NCI-H1092 (cell line): Measurements from ENCODE around the gene SNX6.
"Not testable (repeated sequence)": the region's sequence is repeated elsewhere in the genome, so short reads cannot be mapped to it uniquely, and the experiment has no call there.

Experiments used
- DNase-seq: peaks from one replicate; lab custom pipeline; 2025; lab: John Stamatoyannopoulos, UW

Gene SNX6

DNA sequence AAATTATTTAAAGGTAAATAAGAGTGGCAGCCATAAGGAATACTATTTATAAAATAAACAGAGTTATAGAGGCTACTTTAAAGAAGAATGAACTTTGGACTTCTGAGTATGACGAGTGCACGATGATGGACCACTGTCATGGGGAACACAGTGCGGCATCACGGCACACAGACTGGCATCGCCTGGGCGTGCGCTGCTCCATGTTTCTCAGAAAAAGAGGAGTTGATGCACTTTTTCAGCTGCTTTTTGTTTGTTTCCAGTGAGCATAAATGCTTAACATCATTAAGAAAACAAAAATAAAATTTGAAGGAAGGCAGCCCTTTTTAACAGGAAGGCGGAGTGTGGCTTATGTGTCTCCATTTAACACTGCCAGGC lies 67.2 kb downstream of the SNX6 start:
- DNase-seq: no peak

DNA sequence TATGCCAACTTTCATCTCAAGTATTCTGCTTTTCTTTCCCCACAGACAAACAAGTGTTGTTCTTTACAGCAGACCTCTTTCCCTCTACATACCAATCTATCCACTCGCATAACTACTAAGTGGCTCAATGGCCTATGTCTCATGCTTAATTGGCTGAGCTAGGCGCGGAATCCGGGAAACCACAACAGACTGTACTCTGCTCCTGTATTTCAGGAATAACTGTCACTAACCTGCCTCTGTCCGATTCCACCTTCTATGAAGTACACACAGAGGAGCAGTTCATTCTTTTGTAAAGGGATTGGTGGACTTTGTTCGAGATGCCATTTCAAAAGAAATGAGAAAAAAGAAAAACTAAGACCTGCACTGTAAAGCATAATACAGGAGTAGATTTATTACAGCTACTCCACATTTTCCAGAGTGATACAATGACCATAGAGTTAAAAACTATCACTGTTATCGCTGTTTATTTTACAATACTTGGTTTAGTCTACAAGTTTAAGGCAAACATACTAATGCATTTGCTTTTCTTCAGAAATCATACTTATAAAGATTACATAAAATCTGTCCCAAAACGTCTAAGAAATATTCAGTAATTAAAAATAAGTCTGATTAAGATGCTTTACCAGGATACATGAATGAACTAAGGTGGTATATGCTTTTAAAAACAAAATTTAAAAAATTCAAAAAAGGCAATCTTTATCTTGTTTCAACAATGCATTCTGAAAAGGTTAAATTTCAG lies 67.7 kb downstream of the SNX6 start:
- DNase-seq: not testable (repeated sequence)

DNA sequence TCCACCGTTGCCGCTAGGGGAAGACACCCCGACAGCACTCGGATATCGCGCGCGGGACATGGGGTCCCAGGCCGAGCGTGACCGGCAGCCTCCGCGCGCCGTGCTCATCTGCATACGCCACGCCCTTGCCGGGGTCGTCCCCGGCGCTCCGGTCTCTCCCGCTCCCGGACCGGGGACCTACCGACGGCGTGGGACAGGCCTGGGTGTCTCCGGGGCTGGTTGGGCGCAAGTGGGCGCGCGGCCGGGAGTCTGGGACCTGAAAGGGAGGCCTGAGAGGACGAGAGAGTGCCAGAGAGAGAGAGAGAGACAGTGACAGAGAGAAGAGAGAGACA lies 73.5 kb downstream of the SNX6 start:
- DNase-seq: not testable (repeated sequence)

DNA sequence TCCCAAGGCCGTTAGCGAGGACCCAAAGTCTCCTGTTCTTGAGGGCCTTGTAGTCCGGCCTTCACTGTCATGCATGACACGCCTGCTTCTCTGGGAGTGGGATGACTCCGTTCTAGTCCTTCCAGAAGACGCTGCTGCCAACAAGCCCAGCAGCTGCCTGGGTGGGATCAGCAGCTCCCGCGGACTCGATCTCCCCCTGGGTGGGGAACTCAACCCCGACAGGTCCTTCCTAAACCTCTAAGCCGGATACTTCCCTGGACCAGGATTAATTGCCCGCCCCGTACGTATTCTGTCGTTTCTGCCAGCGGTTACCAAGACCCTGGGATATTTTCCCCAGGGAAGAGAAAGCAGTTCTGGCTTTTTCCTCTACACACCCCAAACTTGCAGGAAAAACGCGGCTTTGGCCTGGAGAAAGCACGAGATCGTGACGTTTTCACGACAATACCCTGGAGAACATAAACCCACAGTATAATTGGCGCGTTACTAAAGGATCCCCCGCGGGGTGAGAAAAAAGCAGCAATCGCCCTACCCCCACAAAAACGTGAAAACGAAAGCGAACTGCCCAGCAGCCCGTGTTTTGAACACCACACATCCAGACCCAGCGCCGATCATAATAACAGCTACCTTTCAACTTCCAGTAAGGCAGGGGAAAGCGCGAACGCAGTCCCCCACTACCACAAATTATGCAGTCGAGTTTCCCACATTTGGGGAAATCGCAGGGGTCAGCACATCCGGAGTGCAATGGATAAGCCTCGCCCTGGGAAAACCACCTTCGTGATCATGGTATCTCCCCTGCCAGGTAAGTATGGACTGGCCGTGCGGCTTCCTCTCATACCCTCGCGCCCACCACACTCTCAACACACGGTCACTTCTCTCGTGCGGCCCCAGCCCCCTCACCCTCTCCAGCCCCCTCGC lies 74.1 kb downstream of the SNX6 start:
- not testable (repeated sequence) for DNase-seq

DNA sequence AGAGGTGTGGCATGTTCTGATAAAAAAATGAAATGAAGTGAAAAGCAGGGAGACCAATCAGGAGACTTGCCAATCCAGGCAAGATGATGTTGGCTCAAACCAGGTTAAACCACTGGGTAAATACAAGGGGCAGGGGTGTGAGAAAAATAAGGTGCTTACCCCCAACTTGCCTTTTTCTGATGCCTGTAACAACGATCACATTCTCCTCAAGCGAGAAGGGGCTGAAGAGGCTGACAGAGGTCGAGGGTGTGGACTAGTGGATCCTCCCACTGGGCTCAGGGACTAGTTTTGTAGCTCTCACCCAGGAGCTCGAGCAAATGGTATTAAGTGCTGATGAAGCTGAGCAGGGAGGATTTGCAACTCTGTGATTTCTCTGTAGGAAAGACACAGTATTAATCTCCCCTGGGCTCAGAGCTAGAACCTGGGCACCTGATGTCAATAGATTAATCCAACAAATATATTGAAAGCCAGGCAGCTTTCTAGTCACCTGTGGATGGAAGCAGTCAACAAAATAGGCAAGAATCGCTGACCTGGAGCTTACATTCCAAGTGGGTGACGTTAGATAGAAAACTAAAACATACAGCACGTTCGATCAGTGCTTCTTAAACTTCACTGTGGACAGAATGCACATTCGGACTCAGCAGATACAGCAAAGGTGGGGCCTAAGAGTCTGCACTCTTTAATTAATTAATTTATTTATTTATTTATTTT lies 75.3 kb downstream of the SNX6 start:
- DNase-seq: no peak

DNA sequence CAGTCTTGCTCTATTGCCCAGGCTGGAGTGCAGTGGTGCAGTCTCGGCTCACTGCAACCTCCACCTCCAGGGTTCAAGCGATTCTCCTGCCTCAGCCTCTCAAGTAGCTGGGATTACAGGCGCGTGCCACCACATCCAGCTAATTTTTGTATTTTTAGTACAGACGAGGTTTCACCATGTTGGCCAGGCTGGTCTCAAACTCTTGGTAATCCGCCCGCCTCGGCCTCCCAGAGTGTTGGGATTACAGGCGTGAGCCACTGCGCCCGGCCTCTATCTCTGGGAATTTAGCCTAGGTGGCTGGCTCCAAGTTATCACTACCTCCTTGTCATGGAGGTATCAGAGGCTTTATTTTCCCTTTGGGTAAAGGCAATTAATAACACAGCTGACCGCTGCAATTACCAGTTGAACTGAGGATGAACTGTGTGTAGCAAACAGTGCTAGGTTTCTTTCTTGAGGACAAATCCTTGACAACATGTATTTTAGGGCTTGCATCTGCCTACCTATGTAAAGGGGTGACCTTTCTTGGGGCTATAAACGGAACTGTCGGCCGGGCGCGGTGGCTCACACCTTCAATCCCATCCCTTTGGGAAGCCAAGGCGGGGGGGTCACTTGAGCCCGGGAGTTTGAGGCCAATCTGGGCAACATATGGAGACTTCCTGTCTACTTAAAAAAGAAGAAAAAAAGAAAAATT lies 80.5 kb downstream of the SNX6 start:
- not testable (repeated sequence) for DNase-seq

DNA sequence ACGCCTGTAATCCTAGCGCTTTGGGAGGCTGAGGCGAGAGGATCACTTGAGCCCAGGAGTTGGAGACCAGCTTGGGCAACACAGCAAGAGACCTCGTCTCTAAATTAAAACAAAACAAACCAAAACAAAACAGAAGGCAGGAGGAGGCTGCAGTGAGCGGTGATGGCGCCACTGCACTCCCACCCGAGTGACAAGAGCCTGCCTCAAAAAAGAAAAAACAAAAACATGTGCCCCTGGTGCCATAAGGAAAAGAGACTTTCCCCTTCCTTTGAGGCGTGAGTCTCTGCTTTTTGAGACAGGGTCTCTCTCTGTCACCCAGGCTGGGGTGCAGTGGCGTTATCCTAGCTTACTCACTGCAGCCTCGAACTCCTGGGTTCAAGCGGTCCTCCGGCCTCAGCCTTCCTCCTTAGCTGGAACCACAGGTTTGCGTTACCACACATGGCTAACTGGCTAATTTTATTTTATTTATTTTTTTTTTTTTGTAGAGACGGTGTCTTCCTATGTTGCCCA lies 81.4 kb downstream of the SNX6 start:
- no peak for DNase-seq

DNA sequence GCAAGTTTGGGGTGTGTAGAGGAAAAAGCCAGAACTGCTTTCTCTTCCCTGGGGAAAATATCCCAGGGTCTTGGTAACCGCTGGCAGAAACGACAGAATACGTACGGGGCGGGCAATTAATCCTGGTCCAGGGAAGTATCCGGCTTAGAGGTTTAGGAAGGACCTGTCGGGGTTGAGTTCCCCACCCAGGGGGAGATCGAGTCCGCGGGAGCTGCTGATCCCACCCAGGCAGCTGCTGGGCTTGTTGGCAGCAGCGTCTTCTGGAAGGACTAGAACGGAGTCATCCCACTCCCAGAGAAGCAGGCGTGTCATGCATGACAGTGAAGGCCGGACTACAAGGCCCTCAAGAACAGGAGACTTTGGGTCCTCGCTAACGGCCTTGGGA lies 82.8 kb downstream of the SNX6 start:
- not testable (repeated sequence) for DNase-seq

DNA sequence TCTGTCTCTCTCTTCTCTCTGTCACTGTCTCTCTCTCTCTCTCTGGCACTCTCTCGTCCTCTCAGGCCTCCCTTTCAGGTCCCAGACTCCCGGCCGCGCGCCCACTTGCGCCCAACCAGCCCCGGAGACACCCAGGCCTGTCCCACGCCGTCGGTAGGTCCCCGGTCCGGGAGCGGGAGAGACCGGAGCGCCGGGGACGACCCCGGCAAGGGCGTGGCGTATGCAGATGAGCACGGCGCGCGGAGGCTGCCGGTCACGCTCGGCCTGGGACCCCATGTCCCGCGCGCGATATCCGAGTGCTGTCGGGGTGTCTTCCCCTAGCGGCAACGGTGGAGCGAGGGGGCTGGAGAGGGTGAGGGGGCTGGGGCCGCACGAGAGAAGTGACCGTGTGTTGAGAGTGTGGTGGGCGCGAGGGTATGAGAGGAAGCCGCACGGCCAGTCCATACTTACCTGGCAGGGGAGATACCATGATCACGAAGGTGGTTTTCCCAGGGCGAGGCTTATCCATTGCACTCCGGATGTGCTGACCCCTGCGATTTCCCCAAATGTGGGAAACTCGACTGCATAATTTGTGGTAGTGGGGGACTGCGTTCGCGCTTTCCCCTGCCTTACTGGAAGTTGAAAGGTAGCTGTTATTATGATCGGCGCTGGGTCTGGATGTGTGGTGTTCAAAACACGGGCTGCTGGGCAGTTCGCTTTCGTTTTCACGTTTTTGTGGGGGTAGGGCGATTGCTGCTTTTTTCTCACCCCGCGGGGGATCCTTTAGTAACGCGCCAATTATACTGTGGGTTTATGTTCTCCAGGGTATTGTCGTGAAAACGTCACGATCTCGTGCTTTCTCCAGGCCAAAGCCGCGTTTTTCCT lies 83.4 kb downstream of the SNX6 start:
- not testable (repeated sequence) for DNase-seq

DNA sequence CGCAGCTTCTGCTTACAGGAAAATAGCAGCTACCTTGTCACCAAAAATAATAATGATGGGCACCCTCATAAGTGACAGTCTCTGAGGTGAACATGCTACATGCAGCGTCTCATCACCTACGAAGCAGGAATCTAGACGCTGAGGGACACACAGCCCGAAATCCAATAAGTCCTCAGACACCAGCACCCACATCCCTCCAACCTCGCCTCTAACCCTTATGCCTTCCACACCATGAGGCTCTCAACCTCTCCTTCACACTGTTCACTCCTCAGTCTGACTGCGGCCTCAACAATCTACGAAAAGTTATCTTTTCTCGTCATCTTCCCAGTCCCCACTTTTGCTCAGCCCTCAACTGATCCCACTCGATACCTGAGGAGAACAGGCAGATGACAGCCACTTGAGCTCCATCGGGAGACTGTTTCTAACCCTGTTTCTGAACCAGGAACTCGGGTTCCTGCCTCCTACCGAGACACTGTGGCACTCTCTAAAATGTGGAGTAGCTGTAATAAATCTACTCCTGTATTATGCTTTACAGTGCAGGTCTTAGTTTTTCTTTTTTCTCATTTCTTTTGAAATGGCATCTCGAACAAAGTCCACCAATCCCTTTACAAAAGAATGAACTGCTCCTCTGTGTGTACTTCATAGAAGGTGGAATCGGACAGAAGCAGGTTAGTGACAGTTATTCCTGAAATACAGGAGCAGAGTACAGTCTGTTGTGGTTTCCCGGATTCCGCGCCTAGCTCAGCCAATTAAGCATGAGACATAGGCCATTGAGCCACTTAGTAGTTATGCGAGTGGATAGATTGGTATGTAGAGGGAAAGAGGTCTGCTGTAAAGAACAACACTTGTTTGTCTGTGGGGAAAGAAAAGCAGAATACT lies 89.5 kb downstream of the SNX6 start:
- DNase-seq: not testable (repeated sequence)

DNA sequence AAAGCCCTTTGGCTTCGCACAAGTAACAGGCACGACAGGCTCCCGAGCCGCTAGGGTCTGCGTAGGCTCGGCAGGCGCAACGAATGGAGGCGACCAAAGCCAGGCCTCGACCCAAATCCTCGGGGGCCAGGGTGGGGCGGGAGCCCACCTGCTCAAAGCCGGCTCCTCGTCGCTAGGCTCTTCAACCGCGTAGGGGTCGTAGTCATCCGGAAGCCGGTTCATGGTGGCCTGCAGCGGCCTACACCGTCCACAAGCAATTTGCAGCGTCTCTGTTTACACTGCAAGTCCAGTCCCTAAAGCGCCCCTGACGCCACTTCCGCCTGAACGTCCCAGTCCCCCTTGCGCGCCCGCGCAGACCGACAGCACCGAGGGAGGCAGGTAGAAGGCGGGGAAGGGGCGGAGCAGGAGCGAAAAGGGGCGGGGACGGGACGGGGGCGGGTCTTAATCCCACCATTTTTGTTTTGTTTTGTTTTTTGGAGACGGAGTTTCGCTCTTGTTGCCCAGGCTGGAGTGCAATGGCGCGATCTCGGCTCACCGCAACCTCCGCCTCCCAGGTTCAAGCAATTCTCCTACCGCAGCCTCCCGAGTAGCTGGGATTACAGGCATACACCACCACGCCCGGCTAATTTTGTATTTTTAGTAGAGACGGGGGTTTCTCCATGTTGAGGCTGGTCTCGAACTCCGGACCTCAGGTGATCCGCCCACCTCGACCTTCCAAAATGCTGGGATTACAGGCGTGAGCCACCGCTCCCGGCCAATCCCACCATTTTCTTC lies 90.4 kb downstream of the SNX6 start, which contains the start of gene EAPP:
Gene EAPP (minus strand): TSS at position 295 of the 774 bp plus-strand sequence. CDS start 73 bp downstream, at position 222.
- no peak for DNase-seq

DNA sequence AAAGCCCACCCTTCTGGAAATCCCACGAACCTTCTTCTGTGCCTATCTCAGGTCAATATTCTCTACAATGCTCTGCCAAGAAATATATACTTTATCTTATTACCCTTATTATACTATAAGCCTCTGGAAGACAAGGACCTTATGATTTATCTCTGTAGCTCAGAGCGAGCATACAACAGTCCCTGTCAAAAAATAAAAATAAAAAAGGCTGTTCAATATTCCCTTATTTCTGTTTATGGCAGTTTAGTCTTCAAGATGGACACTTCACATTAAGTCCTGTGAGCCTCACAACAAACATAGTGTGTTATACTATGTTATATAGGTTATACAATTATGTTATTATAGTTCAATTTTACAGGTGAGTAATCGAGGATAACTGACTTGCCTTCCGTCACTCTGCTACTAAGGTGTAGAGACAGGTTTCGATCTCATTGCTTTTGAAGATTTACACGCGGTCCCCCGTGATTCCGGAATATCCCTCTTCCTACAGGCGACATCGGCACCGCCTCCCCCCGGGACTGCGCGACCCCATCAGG lies 91.0 kb downstream of the SNX6 start:
- no peak for DNase-seq

DNA sequence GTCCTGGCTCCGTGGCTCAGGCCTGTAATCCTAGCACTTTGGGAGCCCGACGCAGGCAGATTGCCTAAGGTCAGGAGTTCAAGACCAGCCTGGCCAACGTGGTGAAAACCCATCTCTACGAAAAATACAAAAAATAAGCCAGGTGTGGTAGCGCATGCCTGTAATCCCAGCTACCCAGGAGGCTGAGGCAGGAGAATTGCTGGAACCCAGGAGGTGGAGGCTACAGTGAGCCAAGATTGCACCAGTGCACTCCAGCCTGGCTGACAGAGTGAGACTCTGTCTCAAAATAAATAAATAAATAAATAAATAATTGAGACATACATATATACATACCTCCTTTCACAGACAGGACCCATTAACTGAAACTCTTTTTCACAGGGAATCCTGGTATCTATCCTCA lies 91.9 kb downstream of the SNX6 start:
- not testable (repeated sequence) for DNase-seq

DNA sequence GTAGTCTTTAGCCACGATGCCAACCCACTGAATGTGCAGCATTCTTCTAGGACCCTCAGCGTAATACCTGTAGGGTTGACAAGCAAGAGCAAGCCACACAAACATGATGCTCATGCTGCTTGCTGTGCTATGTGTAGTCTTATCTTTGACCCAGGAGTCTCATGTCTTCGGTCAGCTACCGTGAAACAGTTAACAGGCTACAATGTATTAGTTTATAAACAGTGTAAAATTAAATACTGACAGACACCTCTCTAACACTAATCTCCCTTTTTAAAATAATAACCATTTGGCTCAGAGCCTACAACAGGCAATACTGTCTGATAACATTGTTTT lies 92.3 kb downstream of the SNX6 start:
- DNase-seq: no peak

DNA sequence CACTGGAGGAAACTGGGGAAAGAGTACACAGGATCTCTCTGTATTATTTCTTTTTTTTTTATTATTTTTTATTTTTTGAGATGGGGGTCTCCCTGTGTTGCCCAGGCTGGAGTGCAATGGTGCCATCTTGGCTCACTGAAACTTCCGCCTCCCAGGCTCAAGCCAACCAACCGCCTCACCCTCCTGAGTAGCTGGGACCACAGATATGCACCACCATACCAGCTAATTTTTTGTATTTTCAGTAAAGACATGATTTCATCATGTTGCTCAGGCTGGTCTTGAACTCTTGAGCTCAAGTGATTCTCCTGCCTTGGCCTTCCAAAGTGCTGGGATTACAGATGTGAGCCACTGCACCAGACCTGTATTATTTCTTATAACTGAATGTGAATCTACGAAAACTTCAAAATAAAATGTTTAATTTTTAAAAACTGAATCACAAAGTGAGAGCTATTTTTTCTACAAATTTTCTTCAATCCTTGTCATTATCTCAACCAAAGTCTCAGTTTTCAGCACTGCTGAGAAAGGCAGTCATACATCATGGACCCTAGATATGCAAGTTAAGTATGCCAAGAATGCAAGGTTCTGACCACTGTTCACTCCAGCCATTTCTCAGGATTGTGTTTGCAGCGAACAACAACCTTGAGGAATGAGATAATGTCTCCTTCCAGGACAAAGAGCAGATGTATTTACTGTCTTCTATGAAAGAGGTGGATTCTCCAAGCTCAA lies 92.8 kb downstream of the SNX6 start:
- DNase-seq: no peak

DNA sequence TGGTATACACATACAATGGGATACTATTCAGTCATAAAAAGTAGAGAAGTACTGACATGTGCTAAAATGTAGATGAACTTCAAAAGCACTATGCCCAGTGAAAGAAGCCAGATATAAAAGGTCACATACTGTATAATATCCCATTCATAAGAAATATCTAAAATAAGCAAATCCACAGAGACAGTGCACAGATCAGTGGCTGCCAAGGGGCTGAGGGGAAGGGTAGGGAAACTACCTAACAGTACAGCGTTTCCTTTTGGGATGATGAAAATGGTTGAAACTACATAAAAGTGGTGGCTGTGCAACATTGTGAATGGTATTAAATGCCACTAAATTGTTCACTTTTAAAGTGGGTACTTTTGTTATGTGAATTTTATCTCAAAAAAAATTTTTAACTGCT lies 102.4 kb downstream of the SNX6 start:
- DNase-seq: no peak

DNA sequence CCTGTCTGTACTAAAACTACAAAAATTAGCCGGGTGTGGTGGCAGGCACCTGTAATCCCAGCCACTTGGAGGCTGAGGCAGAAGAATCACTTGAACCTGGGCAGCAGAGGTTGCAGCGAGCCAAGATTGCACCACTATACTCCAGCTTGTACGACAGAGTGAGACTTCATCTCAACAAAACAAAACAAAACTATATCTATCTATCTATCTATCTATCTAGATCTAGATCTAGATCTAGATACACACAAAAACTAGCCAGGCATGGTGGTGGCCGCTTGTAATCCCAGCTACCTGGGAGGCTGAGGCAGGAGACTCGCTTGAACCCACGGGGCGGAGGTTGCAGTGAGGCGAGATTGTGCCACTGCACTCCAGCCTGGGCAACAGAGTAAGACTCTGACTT lies 105.7 kb downstream of the SNX6 start:
- not testable (repeated sequence) for DNase-seq

DNA sequence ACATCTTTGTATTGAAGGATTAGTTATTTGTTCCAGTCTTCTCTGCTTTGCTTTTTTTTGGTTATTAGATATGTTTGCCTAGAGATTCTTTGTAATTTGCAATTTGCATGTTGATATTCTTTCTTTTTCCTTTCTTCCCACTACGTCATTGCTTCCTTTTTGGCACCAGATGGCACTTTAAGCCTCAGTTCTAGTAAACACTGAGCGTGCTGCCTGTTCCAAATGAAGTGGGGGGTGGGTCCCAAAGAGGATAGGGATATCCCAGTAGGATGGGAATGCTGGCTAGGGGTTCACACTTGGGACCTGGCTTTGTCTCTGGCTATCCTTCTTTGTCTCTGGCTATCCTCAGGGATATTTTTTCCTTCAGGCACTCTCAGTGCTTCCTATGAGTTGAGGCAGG lies 107.5 kb downstream of the SNX6 start:
- no peak for DNase-seq
